GM18873 (cell line): ENCODE results near the gene FOXK1.
"Not testable (repeated sequence)": the region's sequence is repeated elsewhere in the genome, so short reads cannot be mapped to it uniquely, and the experiment has no call there.

Source experiments
- ATAC-seq: cut with Tn5 transposase; IDR thresholded peaks from one replicate; pipeline ENCODE4 v1.9.1; 2021; ENCODE audit warnings: mild to moderate bottlenecking, moderate library complexity, moderate number of reproducible peaks; ENCODE audit not compliant: unreplicated experiment, low FRiP score

FOXK1 gene

GRCh38 chr7:4781366-4782069 is 99.4 kb downstream of the FOXK1 start:
- no peak for ATAC-seq

DNA sequence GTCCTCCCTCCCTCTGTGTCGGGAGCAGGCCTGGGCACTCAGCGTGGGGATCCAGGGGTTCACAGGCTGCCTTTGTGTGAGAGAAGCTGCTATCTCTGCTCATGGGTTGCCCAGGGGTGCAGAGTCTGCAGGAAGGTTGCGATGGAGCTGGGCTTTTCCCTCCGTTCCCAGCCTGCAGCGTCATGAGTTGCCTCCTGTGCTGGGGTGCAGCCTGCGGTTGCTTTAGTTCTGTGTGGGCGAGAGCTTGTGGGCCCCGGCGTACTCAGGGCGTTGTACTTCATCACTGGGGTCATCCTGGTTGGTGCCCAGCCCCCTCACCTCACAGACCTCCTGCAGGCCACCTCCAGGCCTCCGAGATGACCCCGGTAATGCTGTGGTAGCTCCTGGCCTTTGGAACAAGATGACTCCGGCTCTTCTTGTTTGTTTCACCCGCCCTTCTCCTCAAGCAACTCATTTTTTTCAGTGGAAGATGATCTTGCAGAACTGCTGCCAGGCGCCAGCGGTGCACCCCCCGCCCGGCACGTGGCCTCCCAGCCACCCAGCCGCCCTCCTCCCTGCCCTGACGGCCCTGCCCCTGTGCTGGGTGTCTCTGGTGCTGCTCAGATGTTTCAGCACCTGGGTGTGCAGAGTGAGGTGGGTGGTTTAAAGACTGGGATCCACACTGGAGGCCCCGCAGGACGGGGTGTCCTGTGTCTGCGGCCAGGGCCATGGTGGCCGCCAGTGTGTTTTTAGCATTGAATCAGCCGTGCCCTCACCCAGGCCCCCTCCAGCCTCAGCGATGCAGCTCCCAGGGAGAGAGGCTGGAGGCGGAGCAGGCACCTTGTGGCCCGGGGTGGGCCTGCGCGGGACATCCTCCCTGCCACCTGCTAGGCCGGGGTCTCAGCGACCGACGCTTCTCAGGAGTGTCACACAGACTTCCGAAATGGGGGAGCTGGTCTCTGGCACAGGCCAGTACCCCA is 100.5 kb downstream of the FOXK1 start:
- ATAC-seq: no peak

- ATAC-seq: no peak
These were observed 101.2 kb downstream of the FOXK1 start for GRCh38 chr7:4783292-4783652.

- no peak for ATAC-seq
These were observed 101.8 kb downstream of the FOXK1 start for GRCh38 chr7:4783762-4784351.

DNA sequence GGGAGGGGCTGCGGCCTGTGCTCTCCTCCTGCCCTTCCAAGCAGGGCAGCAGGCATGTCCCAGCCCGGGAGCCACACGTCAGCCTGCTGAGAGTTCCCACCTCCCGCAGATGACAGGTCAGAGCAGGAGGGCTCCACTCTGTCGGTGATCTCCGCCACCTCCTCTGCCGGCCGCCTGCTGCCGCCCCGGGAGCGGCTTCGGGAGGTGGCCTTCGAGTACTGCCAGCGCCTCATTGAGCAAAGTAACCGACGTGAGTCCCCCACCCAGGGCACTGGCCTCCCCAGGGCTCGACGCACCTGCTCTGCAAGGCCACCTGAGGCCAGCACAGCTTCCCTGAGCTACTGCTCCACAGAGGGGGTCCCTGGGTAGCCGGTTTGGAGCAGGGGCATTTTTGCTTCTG is 102.7 kb downstream of the FOXK1 start:
- ATAC-seq: no peak

DNA sequence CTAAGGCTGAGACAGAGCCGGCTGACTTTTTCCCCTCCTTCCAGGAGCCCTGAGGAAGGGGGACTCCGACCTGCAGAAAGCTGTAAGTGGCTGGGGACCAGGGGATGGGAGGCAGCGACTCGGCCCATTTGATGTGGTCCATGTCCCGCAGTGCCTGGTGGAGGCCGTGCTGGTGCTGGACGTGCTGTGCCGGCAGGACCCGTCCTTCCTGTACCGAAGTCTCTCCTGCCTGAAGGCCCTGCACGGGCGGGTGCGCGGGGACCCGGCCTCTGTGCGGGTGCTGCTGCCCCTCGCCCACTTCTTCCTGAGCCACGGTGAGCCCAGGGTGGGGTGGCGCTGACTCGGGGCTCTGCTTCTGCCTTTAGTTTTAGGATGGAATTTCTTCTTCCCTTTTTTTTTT is 103.3 kb downstream of the FOXK1 start:
- ATAC-seq: no peak

GRCh38 chr7:4786015-4786414 is 103.9 kb downstream of the FOXK1 start:
- ATAC-seq: no peak

DNA sequence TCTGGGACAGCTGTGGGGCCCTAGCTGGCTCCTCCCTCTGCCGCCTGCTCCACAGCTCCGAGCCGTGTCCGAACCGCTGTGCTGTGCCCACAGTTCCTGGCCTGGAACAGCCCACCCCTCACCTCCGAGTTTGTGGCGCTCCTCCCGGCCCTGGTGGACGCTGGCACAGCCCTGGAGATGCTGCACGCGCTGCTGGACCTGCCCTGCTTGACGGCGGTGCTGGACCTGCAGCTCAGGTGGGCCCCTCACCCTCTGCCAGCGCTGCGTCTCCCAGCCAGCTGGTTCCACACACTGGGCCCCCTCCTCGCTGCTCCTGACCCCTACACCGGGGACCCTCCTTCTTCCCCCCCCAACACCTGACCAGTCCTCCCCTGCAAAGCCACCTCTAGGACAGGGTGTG is 105.4 kb downstream of the FOXK1 start:
- ATAC-seq: no peak

GRCh38 chr7:4787947-4788626 is 106.0 kb downstream of the FOXK1 start:
- no peak for ATAC-seq

DNA sequence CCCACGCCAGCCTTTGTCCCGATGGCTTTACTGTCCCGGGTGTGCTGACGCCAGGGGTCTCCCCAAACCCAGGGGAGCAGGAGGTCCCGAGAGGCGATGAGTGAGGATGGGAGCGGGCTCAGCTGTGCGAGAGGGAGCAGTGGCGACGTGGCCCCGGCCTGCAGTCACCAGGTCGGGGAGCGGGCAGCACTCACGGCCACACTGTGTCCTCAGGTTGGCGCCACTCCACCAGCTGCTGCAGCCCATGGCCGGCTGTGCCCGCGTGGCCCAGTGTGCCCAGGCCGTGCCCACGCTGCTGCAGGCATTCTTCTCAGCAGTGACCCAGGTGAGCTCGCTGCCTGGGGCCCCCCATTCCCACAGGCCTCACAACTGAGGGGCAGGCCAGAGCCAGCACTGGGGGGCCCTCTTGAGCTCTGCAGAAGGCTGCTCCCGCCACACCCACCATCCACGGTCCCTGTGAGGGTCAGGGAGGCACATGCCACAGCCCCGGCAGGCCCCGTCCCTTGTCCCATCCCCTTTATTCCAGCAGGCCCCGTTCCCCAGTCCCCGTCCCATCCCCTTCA is 106.6 kb downstream of the FOXK1 start:
- ATAC-seq: no peak

DNA sequence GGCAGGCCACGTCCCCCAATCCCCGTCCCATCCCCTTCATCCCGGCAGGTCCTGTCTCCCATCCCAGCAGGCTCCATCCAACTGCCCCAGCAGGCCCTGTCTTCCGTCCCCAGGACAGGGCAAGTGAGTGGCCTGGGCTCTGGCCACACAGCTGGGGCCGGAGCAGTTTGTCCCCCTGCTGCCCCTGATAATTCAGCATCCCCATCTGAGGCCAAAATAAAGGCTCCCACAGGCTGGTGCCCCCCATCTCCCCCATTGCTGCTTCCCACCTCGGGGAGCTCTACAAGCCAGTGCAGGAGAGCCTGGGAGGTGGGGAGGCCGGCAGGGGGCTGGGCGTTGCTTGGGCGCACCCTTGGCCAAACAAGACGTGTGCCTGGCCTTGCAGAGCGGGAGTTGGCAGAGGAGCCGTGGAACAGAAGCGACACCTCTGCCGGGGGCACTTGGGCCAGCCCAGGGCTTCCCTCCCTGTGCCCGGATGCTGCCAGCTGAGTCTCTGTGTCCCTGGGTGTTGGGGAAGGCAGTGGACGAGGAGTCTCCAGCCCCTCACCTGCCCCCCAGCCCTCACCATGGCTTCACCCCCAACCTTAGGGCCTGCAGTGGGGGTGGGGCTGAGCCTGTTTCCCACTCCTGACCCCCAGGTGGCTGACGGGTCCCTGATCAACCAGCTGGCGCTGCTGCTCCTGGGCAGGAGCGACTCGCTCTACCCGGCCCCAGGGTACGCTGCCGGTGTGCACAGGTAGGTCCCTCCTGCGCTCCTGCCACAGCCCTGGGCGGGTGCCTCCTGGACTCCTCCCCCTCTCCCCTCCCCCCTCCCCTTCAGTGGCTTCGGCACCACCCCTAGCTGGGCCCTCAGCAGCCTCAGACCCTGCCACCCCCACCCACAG is 107.3 kb downstream of the FOXK1 start:
- ATAC-seq: no peak

GRCh38 chr7:4790078-4790465 is 108.0 kb downstream of the FOXK1 start:
- ATAC-seq: no peak

GRCh38 chr7:4790516-4790991 is 108.5 kb downstream of the FOXK1 start:
- ATAC-seq: no peak

DNA sequence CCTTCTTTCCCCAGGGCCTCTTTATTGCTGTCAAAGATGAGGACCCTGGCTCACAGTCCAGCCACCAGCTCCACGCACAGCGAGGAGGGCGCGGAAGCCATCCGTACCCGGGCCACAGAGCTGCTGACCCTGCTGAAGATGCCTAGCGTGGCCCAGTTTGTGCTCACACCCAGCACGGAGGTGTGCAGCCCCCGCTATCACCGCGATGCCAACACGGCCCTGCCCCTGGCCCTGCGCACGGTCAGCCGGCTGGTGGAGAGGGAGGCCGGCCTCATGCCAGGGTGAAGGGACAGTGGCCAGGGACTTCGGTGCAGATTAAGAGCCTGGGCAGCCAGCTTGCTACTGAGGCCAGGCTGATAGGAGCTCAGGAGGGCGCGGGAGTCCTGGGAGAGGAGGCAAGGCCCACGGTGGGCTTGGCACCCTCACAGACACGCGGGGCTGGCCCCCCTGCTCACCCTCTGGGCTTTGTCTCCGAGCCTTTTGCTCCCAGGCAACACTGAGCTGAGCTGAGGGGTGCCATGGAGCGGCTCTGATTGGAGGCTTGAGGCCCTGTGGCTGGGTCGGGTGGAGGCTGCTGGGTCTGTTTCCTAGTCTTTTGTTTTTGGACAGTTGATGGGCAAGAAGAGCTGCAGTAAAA is 109.1 kb downstream of the FOXK1 start:
- ATAC-seq: no peak

DNA sequence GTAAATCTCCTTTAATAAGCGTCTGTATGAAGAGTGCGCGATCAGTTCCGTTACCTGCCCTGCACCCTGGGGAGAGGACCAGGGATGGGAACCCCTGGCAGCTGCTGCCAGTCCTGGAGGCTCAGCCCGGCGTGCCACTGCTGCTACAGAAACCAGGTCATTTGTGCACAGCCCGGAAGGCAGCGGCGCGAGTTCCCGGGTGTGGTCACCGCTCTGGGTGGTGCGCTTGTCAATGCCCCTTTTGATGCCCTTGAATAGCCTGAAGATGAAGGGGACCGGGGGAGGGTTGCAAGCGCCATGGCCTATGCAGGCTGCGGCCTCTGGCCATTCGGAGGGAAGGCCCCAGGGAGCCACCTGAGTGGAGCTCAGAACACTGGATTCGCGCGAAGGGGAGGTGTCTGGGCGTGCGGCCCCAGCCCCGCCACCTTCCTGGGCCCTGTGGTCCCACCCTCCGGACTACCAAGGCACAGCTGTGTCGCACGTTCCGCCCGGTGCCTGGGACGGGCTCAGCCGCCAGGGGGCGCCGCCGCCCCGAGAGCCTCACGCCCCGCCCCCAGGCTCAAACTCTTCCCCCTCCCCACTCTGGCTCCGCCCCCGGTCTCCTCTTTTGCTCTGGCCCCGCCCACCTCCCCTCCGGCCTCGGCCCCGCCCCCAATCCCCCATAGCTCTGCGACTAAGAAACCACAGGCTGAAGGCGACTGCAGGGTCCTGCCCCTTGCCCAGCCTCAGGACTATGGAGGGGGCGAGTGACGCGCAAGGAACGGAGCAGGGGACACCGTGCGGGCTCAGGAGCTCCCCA is 109.8 kb downstream of the FOXK1 start:
- ATAC-seq: no peak

GRCh38 chr7:4792537-4793126 is 110.5 kb downstream of the FOXK1 start:
- ATAC-seq: no peak

GRCh38 chr7:4793385-4793993 is 111.4 kb downstream of the FOXK1 start:
- not testable (repeated sequence) for ATAC-seq
